Breast epithelium (tissue), 3 donors: ENCODE results near the gene RELN.

Experiments
- POLR2AphosphoS5 ChIP-seq, 3 donors: sonication (generic); formaldehyde crosslinking; IDR thresholded peaks; one replicate each; pipeline ENCODE4 v1.6.1; 2017; ENCODE audit warnings: antibody characterized with exemption in 3 of 3
- TF ChIP-seq, protein P1 (sequence below), 3 donors: fragments of 450-650 bp; IDR thresholded peaks; one replicate each; pipeline ENCODE4 v1.5.1; 2016 to 2017; ENCODE audit warnings: antibody characterized with exemption in 3 of 3, mild to moderate bottlenecking in 3 of 3, moderate library complexity in 3 of 3

DNA sequence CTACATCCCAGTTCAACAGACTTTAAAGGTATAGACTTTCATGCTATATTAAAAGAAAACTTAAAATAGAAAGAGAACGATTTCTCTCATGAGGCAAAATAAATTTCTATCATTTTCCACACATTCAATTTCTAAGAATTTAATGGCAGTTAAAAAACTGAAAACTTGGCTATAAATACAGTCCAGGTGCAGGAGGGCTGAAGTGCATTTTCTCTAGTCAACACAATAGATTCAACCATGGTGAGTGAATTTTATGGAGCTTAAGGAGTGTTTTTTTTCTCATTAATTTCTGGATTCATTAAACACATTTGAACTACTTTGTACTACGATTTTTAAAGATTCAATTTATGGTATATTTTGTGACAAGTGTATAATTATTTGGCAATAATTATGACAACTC, 302.7 kb downstream of the RELN start:
- TF ChIP-seq, protein P1, sequence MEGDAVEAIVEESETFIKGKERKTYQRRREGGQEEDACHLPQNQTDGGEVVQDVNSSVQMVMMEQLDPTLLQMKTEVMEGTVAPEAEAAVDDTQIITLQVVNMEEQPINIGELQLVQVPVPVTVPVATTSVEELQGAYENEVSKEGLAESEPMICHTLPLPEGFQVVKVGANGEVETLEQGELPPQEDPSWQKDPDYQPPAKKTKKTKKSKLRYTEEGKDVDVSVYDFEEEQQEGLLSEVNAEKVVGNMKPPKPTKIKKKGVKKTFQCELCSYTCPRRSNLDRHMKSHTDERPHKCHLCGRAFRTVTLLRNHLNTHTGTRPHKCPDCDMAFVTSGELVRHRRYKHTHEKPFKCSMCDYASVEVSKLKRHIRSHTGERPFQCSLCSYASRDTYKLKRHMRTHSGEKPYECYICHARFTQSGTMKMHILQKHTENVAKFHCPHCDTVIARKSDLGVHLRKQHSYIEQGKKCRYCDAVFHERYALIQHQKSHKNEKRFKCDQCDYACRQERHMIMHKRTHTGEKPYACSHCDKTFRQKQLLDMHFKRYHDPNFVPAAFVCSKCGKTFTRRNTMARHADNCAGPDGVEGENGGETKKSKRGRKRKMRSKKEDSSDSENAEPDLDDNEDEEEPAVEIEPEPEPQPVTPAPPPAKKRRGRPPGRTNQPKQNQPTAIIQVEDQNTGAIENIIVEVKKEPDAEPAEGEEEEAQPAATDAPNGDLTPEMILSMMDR (IDR thresholded peaks at IDR 0.05) = no peak
- TF ChIP-seq POLR2AphosphoS5 (IDR thresholded peaks at IDR 0.05) = no peak
